Thoracic aorta (tissue), 2 donors: ENCODE data around the gene WDR82. TPM values are rescaled to one million over a fixed set of nuclear protein-coding genes. Genes with fewer than 3 reads are reported as not detected.
A peak's percentile ranks its signal among the peaks of the same experiment; 100 is the strongest.

Source experiments
- ATAC-seq: fragments of 150-250 bp; one replicate; pipeline ENCODE4 v1.8.0; 2017; ENCODE audit warnings: low read depth; ENCODE audit not compliant: insufficient number of reproducible peaks, low FRiP score
- DNase-seq: peaks from one replicate; pipeline ENCODE4 v3.0.0-alpha.2; 2020; ENCODE audit warnings: low spot score
- H3K27ac ChIP-seq, 2 donors: fragments of 200-600 bp; sonication (generic); 1 replicate in 1 of 2; 2 replicates in 1 of 2; pipeline ENCODE4 v1.5.1; 2016; ENCODE audit warnings: mild to moderate bottlenecking in 2 of 2, moderate library complexity in 2 of 2
- H3K27me3 ChIP-seq: fragments of 200-600 bp; sonication (generic); replicated peaks from 2 replicates; pipeline ENCODE4 v1.6.0; 2016; ENCODE audit warnings: mild to moderate bottlenecking; ENCODE audit not compliant: insufficient read depth
- H3K36me3 ChIP-seq: fragments of 200-600 bp; sonication (generic); one replicate; pipeline ENCODE4 v1.5.1; 2016
- H3K4me1 ChIP-seq, 2 donors: fragments of 200-600 bp; sonication (generic); 1 replicate in 1 of 2; 2 replicates in 1 of 2; pipeline versions ENCODE4 v1.5.1 to v1.6.0; 2016; ENCODE audit warnings: low read depth in 2 of 2, mild to moderate bottlenecking in 1 of 2; ENCODE audit not compliant: control insufficient read depth in 1 of 2
- H3K4me3 ChIP-seq: fragments of 200-600 bp; sonication (generic); 2 replicates; pipeline ENCODE4 v1.5.1; 2016; ENCODE audit warnings: mild to moderate bottlenecking
- H3K9me3 ChIP-seq: fragments of 200-600 bp; sonication (generic); 2 replicates; pipeline ENCODE4 v1.5.1; 2016
- CTCF ChIP-seq: fragments of 200-600 bp; sonication (generic); IDR thresholded peaks from one replicate; pipeline ENCODE4 v1.5.1; 2019; ENCODE audit warnings: antibody characterized with exemption
- total RNA-seq, 2 donors: library from RNA; depleted of rRNA; stranded (reverse); fragments of >200 nt; gene quantifications; one replicate each; pipeline versions ENCODE4 v1.1.0 to v1.2.3, GENCODE V29; 2016

The WDR82 gene
- total RNA-seq, 2 donors from 2014 or later: 44.5 to 66.2 TPM

- no peaks in the 10 kb centered on the region for H3K27me3 ChIP-seq
- no peak overlapping the region for H3K4me3 ChIP-seq
- peaks cover 8 to 15% of the 10 kb centered on the region in 2 donors for H3K4me1 ChIP-seq
- no peak for ATAC-seq
- no peak overlapping the region for H3K27ac ChIP-seq
- peaks cover 13% of the 10 kb centered on the region for H3K36me3 ChIP-seq
- no peaks in the 10 kb centered on the region for H3K9me3 ChIP-seq
- no peak for DNase-seq
- TF ChIP-seq CTCF: no peak
Observed at GRCh38 chr3:52218937-52219650, 59.4 kb downstream of the WDR82 start.

GRCh38 chr3:52218454-52218853 is 60.0 kb downstream of the WDR82 start:
- H3K4me3 ChIP-seq: no peak overlapping the region
- no peaks in the 10 kb centered on the region for H3K9me3 ChIP-seq
- H3K4me1 ChIP-seq: peaks cover 8 to 15% of the 10 kb centered on the region in 2 donors
- H3K36me3 ChIP-seq: peaks cover 17% of the 10 kb centered on the region
- DNase-seq: no peak
- H3K27me3 ChIP-seq: no peaks in the 10 kb centered on the region
- ATAC-seq: no peak
- H3K27ac ChIP-seq: no peak overlapping the region
- no peak for TF ChIP-seq CTCF

GRCh38 chr3:52218026-52218425 is 60.4 kb downstream of the WDR82 start:
- no peak for TF ChIP-seq CTCF
- DNase-seq (no peak), ATAC-seq (no peak)
- Histone ChIP-seq H3K27ac (no peak overlapping the region), H3K4me1 (peaks cover 8 to 15% of the 10 kb centered on the region in 2 donors), H3K4me3 (no peak overlapping the region), H3K9me3 (no peaks in the 10 kb centered on the region), H3K27me3 (no peaks in the 10 kb centered on the region), H3K36me3 (peaks cover 22% of the 10 kb centered on the region)

GRCh38 chr3:52217409-52217805 is 61.0 kb downstream of the WDR82 start:
- no peak for TF ChIP-seq CTCF
- Histone ChIP-seq H3K36me3 (peaks cover 28% of the 10 kb centered on the region), H3K4me3 (no peak overlapping the region), H3K27me3 (no peaks in the 10 kb centered on the region), H3K4me1 (peaks cover 8 to 15% of the 10 kb centered on the region in 2 donors), H3K27ac (no peak overlapping the region), H3K9me3 (no peaks in the 10 kb centered on the region)
- no peak for ATAC-seq
- DNase-seq: no peak

- H3K4me1 ChIP-seq: peaks cover 8 to 15% of the 10 kb centered on the region in 2 donors
Observed at GRCh38 chr3:52216585-52217408, 61.7 kb downstream of the WDR82 start.

More at GRCh38 chr3:52216585-52217408, 61.7 kb downstream of the WDR82 start:
- no peak overlapping the region for H3K4me3 ChIP-seq
- peaks cover 33% of the 10 kb centered on the region for H3K36me3 ChIP-seq
- no peak overlapping the region for H3K27ac ChIP-seq
- no peaks in the 10 kb centered on the region for H3K9me3 ChIP-seq
- H3K27me3 ChIP-seq: no peaks in the 10 kb centered on the region
- no peak for DNase-seq
- peak; percentile 67 for ATAC-seq
- no peak for TF ChIP-seq CTCF
